HG03469 (cell line): ENCODE results near the gene ESCO1.
"Not testable (repeated sequence)": the region's sequence is repeated elsewhere in the genome, so short reads cannot be mapped to it uniquely, and the experiment has no call there.

Experiments used
- ATAC-seq: cut with Tn5 transposase; IDR thresholded peaks from one replicate; pipeline ENCODE4 v1.9.1; 2021; ENCODE audit warnings: mild to moderate bottlenecking, moderate library complexity, moderate number of reproducible peaks; ENCODE audit not compliant: unreplicated experiment

ESCO1 gene

GRCh38 chr18:21600526-21601410 lies at the start of gene ESCO1:
Gene ESCO1 (minus strand): TSS chr18:21600704. CDS start chr18:21574843, 25,861 bp downstream.
- peak; percentile 78 for ATAC-seq

GRCh38 chr18:21640375-21640774 lies 39.9 kb upstream of the ESCO1 start:
- not testable (repeated sequence) for ATAC-seq

GRCh38 chr18:21638822-21639221 lies 38.3 kb upstream of the ESCO1 start:
- ATAC-seq: no peak

- no peak for ATAC-seq
Observed at GRCh38 chr18:21636769-21637168, 36.3 kb upstream of the ESCO1 start.

GRCh38 chr18:21634588-21635199 lies 34.2 kb upstream of the ESCO1 start:
- no peak for ATAC-seq

GRCh38 chr18:21632393-21632792 lies 31.9 kb upstream of the ESCO1 start:
- ATAC-seq: no peak

- peak; percentile 81 for ATAC-seq
Observed at GRCh38 chr18:21629089-21629832, 28.8 kb upstream of the ESCO1 start.

- not testable (repeated sequence) for ATAC-seq
Observed at GRCh38 chr18:21621640-21622039, 21.1 kb upstream of the ESCO1 start.

- ATAC-seq: peak; percentile 94
Observed at GRCh38 chr18:21612125-21613039, 11.9 kb upstream of the ESCO1 start, which contains the start of gene SNRPD1. Gene SNRPD1 (plus strand): TSS chr18:21612314. CDS start chr18:21612430, 116 bp downstream.

GRCh38 chr18:21611401-21612124 lies 11.1 kb upstream of the ESCO1 start:
- not testable (repeated sequence) for ATAC-seq

GRCh38 chr18:21605213-21605612 lies 4.7 kb upstream of the ESCO1 start:
- no peak for ATAC-seq

GRCh38 chr18:21604671-21605070 lies 4.2 kb upstream of the ESCO1 start:
- no peak for ATAC-seq

- no peak for ATAC-seq
Observed at GRCh38 chr18:21602299-21602587, 1.7 kb upstream of the ESCO1 start.

- ATAC-seq: peak; percentile 26
Observed at GRCh38 chr18:21599585-21600525, 649 bp downstream of the ESCO1 start.

- no peak for ATAC-seq
Observed at GRCh38 chr18:21598726-21599584, 1.5 kb downstream of the ESCO1 start.

- ATAC-seq: no peak
Observed at GRCh38 chr18:21597620-21598019, 2.9 kb downstream of the ESCO1 start.

GRCh38 chr18:21593540-21594257 lies 6.8 kb downstream of the ESCO1 start:
- ATAC-seq: no peak
